GM12801 (cell line): ENCODE measurements around the gene STK35.

Experiments used
- CTCF ChIP-seq: IDR thresholded peaks from one replicate; pipeline ENCODE4 v1.5.1; 2011; ENCODE audit warnings: control low read depth; ENCODE audit not compliant: insufficient read length; ENCODE audit errors: extremely low read depth

The STK35 gene

DNA sequence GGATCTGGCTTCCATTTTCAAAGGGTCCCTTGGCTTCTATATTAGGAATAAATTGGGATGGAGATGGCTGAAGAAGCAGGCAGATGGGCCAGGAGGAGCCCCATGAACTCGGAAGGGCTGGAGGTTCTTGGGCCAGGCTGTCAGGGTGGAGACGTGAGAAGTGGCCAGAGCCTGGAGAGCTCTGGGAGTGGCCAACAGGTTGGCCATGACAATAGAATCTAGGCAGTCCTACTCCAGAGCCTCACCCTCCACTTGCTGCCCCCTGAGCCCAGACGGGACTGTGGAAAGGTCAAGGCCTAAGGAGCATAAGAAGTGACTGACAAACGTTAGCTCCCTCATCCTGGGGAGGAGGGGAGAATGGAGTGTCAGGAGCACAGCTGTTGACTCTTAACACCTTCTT lies 62.1 kb downstream of the STK35 start:
- no peak for TF ChIP-seq CTCF

DNA sequence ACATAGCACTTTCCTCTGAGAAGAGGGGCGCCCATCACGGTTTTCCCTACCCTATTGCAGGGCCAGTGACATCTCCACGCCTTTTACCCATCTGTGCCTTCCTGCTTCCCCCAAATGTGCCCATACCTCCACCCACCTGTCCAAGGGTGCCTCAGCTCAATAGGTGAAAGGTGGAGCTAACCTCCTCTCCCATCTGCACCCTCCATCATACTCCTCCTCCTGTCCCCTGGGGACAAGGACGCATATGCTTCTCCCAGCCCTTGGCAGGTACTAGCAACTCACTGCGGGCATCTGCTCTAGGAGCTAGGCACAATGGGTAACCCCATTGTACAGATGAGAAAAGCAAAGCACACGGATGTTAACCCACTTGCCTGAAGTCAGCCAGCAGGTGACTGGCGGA lies 62.8 kb downstream of the STK35 start:
- TF ChIP-seq CTCF, result no peak

GRCh38 chr20:2164966-2165365 lies 63.3 kb downstream of the STK35 start:
- no peak for TF ChIP-seq CTCF

GRCh38 chr20:2165871-2166270 lies 64.2 kb downstream of the STK35 start:
- TF ChIP-seq CTCF, result no peak

GRCh38 chr20:2167112-2167511 lies 65.5 kb downstream of the STK35 start:
- TF ChIP-seq CTCF, result no peak

DNA sequence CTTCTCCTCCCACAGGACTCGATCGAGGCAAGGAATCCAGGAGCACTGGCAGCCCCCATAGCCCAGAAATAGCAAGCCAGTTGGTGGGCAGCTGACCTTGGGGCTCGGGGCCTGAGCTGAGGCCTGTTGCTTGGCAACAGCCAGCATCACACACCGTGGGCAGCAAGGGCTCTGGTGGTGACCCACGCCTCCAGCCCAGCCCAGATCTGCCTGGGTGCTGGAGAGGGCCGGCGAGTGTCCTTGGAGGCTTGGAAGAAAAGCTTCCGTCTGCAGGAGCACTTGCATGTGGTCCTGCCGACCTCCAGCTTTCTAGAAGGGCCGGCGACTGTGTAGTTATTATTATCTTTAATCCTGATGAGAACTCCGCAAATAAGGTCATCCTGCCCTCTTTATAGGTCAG lies 67.3 kb downstream of the STK35 start:
- no peak for TF ChIP-seq CTCF

DNA sequence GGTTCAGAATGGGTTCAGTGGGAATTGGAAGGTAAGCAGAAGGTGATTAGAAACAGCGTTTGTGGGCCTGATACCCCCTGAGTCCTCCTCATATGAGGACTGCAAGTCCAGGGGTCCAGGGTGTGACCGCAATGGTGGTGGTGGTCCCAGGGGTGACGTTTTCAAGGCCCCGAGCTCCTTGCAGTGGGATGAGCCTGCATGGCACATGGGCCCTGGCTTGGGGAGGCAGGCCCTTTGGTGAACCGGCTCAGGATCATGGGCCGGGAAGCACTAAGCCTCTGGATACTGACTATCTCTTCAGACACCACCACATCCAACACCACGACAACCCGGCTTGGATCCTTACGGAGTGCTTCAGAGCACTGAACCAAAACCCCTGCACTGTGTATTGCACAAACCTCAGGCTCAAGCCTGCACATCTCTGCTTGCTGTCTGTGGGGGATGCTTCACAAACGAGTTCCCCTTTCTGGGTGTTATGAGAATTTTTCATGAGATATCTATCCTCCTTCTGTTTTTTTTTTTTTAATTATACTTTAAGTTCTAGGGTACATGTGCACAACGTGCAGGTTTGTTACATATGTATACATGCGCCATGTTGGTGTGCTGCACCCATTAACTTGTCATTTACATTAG lies 67.9 kb downstream of the STK35 start:
- TF ChIP-seq CTCF, result no peak

- TF ChIP-seq CTCF, result no peak
These were observed 68.8 kb downstream of the STK35 start for GRCh38 chr20:2170404-2170803.
